HepG2 (cell line): Measurements from ENCODE around the gene GPS1. TPM values are rescaled to one million over a fixed set of nuclear protein-coding genes. Genes with fewer than 3 reads are reported as not detected.
A peak's percentile ranks its signal among the peaks of the same experiment; 100 is the strongest.

Source experiments
- CEBPB ChIP-seq: IDR thresholded peaks from 2 replicates; pipeline ENCODE4 v1.6.1; 2011; ENCODE audit warnings: low read depth, low read length, improper control_type of control experiment, borderline replicate concordance
- CEBPZ ChIP-seq: IDR thresholded peaks from 2 replicates; pipeline ENCODE4 v1.6.1; 2012; ENCODE audit warnings: low read length, improper control_type of control experiment
- HNF1B ChIP-seq: sonication (generic); formaldehyde crosslinking; IDR thresholded peaks from 2 replicates; pipeline ENCODE4 v1.5.1; 2020; ENCODE audit warnings: mild to moderate bottlenecking, moderate library complexity, missing genetic modification reagents
- IKZF4 ChIP-seq: sonication (generic); formaldehyde crosslinking; IDR thresholded peaks from 2 replicates; pipeline ENCODE4 v1.5.1; 2020; ENCODE audit warnings: borderline replicate concordance, mild to moderate bottlenecking, low read depth, missing genetic modification reagents; ENCODE audit errors: not compliant biosample characterization
- KLF9 ChIP-seq: IDR thresholded peaks from 2 replicates; pipeline ENCODE4 v1.6.1; 2016; ENCODE audit warnings: low read depth
- MLLT10 ChIP-seq: sonication (generic); formaldehyde crosslinking; IDR thresholded peaks from 2 replicates; pipeline ENCODE4 v1.4.0; 2020; ENCODE audit warnings: missing genetic modification reagents
- NRL ChIP-seq: sonication (generic); formaldehyde crosslinking; IDR thresholded peaks from 2 replicates; pipeline ENCODE4 v1.5.0; 2020; ENCODE audit warnings: missing genetic modification reagents, mild to moderate bottlenecking, moderate library complexity, borderline replicate concordance
- POGK ChIP-seq: sonication (generic); formaldehyde crosslinking; conservative IDR thresholded peaks from 2 replicates; pipeline ENCODE4 v1.8.0; 2022; ENCODE audit warnings: mild to moderate bottlenecking, moderate library complexity, missing genetic modification reagents
- POLR2AphosphoS2 ChIP-seq: IDR thresholded peaks from 2 replicates; pipeline ENCODE4 v1.6.1; 2011; ENCODE audit warnings: low read depth, low read length, improper control_type of control experiment
- SIX4 ChIP-seq: sonication (generic); formaldehyde crosslinking; IDR thresholded peaks from 2 replicates; pipeline ENCODE4 v1.4.0; 2020; ENCODE audit warnings: missing genetic modification reagents
- YY1 ChIP-seq: IDR thresholded peaks from 2 replicates; pipeline ENCODE4 v1.6.1; 2011; ENCODE audit warnings: low read length, low read depth, moderate library complexity, mild to moderate bottlenecking; ENCODE audit not compliant: insufficient read depth, insufficient replicate concordance
- ZNF180 ChIP-seq: sonication (generic); formaldehyde crosslinking; IDR thresholded peaks from 2 replicates; pipeline ENCODE4 v1.4.0; 2020; ENCODE audit warnings: low read depth, missing genetic modification reagents, borderline replicate concordance
- ZNF251 ChIP-seq: sonication (generic); formaldehyde crosslinking; IDR thresholded peaks from 2 replicates; pipeline ENCODE4 v1.9.0; 2021; ENCODE audit warnings: mild to moderate bottlenecking, missing genetic modification reagents
- ZNF280D ChIP-seq: sonication (generic); formaldehyde crosslinking; IDR thresholded peaks from 2 replicates; pipeline ENCODE4 v1.5.1; 2020; ENCODE audit warnings: mild to moderate bottlenecking, missing genetic modification reagents
- ZNF460 ChIP-seq: sonication (generic); formaldehyde crosslinking; IDR thresholded peaks from 2 replicates; pipeline ENCODE4 v1.5.1; 2020; ENCODE audit warnings: missing genetic modification reagents, mild to moderate bottlenecking, borderline replicate concordance
- ZNF562 ChIP-seq: sonication (generic); formaldehyde crosslinking; IDR thresholded peaks from 2 replicates; pipeline ENCODE4 v1.8.0; 2022; ENCODE audit warnings: missing genetic modification reagents, borderline replicate concordance
- ZNF660 ChIP-seq: sonication (generic); formaldehyde crosslinking; IDR thresholded peaks from 2 replicates; pipeline ENCODE4 v1.5.1; 2020; ENCODE audit warnings: mild to moderate bottlenecking, low read depth, missing genetic modification reagents, borderline replicate concordance
- ZZZ3 ChIP-seq: sonication (generic); formaldehyde crosslinking; IDR thresholded peaks from 2 replicates; pipeline ENCODE4 v1.4.0; 2020; ENCODE audit warnings: missing genetic modification reagents, mild to moderate bottlenecking, borderline replicate concordance
- polyA plus RNA-seq, 8 experiments: library from polyadenylated mRNA; depleted of rRNA in 3 of 8; stranded (reverse) in 7 of 8; unstranded in 1 of 8; fragments of >200 nt; fragmentation: Illumina TruSeq in 4 of 8; extraction: Trizol in 4 of 8; gene quantifications; 2 replicates each; pipeline versions ENCODE4 v1.2.1 to v1.2.3, GENCODE V29; 2011 to 2016; ENCODE audit warnings: low read depth in 4 of 8, missing spikeins in 1 of 8, mixed read lengths in 1 of 8; ENCODE audit not compliant: insufficient read depth in 1 of 8
- total RNA-seq, 5 experiments: library from RNA; depleted of rRNA; stranded (reverse); fragments of >200 nt; fragmentation: Illumina TruSeq; extraction: Trizol; gene quantifications; 2 replicates each; pipeline ENCODE4 v1.2.3, GENCODE V29; 2016; ENCODE audit warnings: low read depth in 1 of 5
- TF ChIP-seq, protein P1 (sequence below): sonication (generic); formaldehyde crosslinking; IDR thresholded peaks from 2 replicates; pipeline ENCODE4 v1.9.0; 2021; ENCODE audit warnings: missing genetic modification reagents, borderline replicate concordance

GPS1 gene
- total and polyA plus RNA-seq, 2 of the 13 experiments (the other 11 are each of a cell fraction or from before 2014, with no cell fraction given) = 124 to 128 TPM

DNA sequence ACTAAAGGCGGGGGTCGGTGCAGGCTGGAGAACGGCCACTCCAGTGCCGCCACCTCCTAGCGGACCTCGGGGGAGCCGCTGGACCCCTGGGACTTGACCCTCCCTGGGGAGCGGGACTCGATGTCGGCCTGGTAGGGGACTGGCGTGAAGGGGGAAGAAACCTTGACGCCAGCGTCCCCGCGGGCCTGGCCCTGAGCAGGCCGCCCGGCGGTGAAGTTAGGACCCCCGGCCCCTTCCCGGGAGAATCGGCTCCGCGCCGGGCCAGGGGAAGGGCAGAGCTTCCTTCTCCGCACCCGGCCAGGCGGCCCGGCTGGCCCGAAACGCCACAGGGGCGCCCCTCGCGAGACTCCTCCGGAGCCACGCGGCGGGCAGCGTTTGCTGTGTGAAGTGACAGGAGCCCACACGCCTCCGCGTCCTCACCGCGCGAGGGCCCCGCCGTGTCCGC lies 13.5 kb downstream of the GPS1 start (continued):
- TF ChIP-seq ZNF280D (no peak), ZNF460 (no peak), POGK (CRISPR knock-in tag) (no peak), ZZZ3 (CRISPR knock-in tag) (no peak; the same call in 1 of the 2 replicates), KLF9 (CRISPR knock-in tag) (no peak), POLR2AphosphoS2 (no peak), ZNF562 (no peak), IKZF4 (CRISPR knock-in tag) (no peak), CEBPZ (no peak), ZNF180 (CRISPR knock-in tag) (peak; percentile 81; the same call in 1 of the 2 replicates), SIX4 (CRISPR knock-in tag) (no peak), MLLT10 (no peak), HNF1B (CRISPR knock-in tag) (no peak), NRL (no peak), YY1 (no peak), CEBPB (no peak), ZNF660 (CRISPR knock-in tag) (no peak), ZNF251 (CRISPR knock-in tag) (no peak)
- TF ChIP-seq, protein P1, sequence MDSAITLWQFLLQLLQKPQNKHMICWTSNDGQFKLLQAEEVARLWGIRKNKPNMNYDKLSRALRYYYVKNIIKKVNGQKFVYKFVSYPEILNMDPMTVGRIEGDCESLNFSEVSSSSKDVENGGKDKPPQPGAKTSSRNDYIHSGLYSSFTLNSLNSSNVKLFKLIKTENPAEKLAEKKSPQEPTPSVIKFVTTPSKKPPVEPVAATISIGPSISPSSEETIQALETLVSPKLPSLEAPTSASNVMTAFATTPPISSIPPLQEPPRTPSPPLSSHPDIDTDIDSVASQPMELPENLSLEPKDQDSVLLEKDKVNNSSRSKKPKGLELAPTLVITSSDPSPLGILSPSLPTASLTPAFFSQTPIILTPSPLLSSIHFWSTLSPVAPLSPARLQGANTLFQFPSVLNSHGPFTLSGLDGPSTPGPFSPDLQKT (CRISPR knock-in tag) = no peak
